Stimulated activated CD4-positive, alpha-beta T cell treated with anti-CD3 and anti-CD28 coated beads, Interleukin-4, amount 100 ng/mL, for 48 hours (primary cell): ENCODE results near the gene KLRG1.

Experiments used
- DNase-seq, 2 donors: peaks; one replicate each; pipeline ENCODE4 v3.0.0-alpha.2; 2020; ENCODE audit warnings: low read depth in 2 of 2

Gene KLRG1

DNA sequence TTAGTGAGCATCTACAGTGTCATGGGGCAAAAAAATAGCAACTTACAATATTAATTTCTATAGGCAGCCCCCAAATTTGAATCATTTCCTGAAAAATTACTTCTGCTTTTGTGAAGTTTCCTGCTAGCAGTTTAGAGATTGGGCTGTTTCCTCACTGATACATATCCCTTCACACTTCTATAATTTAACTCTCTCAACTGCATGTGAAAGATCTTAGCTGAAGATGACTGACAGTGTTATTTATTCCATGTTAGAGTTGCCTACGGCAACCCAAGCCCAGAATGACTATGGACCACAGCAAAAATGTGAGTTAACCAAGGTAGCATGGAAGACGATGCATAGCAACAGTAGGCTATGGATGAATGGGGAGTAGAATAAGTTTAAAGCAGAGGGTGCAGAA lies at the start of gene KLRG1:
Gene KLRG1 (plus strand): TSS at position 134 of the 400 bp plus-strand sequence. CDS start 90 bp downstream, at position 224.
- no peak for DNase-seq

DNA sequence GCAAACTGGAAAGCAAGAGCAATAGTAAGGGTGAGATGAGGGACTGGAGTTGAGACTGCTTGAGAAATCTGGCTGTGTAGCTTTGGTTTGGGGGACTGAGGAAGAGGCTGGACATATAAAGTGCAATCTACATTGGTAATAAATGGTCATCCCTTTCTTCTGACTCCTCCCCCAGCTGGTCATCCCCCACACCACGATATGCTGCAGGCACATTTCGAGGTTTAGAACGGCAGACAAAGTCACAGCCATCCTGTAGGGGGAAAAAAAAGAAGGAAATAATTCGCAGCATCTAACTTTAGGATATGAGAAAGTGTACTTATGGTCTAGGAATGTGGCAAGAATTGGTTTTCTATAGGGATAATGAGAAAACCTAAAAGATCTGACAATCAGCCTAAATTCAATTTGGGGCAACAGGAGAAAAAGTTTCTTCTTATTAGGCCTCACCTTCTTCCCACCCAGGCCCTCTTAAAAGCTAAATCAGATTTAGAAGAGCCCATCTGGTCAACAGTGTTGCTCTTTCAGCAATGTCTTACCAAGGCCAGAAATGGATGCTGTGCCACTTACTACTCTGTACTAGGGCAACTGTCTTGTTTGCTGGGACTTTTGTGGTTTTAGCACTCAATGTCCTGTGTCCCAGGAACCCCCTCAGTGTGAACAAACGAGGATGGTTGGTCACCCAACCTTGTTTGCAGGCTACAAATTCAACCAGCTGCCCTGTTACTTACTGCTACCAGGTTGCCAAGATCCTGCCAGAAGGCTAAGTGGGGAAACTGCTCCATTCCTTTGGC lies 47.5 kb upstream of the KLRG1 start:
- no peak for DNase-seq

DNA sequence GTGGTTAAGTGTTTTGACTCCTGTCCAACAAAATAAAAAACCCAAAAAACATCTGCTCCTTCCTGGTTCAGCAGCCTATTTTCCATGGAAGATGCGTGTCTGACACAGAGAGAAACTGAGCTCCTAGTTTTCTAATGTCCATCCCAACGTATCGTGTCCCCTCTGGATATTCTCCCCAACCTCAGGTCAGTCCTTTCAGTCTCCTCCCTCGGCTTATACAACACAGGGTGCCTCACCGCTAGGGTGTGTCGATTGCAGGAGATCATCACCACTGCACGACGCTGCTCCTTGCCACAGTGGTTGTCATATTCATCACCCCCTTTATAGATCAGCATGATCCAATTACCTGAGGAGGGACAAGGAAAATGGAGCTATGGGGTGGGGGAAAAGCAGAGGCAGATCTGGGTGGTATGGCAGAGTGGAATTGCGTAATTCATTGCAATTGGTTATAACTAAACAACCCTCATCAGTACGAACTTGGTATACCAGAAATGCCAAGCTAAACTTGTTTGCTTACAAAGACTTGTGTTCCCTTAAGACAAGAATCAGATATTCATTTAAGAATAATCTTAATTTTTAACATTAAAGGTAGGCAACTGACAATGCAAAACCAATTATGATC lies 45.7 kb upstream of the KLRG1 start:
- DNase-seq: no peak

DNA sequence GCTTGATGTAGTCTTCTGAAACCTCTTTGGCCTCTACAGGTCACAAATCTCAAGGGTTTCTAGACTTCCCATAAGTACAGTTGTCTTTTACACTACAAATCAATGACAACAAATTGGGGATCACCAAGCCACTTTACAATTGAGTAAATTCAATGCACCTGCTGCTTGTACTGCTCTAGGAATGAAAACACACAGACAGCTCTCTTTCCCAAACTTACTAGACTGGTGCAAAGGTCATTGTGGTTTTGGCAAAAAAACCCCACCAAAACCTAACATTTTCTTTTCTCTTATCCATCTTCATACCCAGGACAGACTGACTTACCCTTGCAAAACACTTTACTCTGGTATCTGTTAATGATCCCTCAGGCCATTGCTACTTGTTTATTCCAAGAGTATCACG lies 42.6 kb upstream of the KLRG1 start:
- DNase-seq: no peak

DNA sequence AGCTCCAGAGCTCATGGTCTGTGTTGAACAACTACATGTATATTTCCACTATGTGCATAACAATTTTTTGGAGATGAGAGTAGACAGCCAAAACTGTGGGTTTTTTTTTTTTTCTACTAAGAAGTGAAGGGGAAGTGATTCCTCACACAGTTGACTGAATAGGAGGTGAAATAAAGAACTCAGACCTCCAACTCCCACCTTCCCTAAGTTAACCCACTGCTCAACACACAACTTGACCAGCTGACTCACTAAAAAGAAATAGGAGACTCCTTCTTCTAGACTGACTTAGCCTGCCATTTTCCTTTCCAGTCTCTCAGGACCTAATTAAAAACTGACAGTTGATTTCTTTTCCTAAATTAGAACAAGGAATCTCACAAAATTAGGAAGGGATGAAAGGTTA lies 41.6 kb upstream of the KLRG1 start:
- DNase-seq: no peak

DNA sequence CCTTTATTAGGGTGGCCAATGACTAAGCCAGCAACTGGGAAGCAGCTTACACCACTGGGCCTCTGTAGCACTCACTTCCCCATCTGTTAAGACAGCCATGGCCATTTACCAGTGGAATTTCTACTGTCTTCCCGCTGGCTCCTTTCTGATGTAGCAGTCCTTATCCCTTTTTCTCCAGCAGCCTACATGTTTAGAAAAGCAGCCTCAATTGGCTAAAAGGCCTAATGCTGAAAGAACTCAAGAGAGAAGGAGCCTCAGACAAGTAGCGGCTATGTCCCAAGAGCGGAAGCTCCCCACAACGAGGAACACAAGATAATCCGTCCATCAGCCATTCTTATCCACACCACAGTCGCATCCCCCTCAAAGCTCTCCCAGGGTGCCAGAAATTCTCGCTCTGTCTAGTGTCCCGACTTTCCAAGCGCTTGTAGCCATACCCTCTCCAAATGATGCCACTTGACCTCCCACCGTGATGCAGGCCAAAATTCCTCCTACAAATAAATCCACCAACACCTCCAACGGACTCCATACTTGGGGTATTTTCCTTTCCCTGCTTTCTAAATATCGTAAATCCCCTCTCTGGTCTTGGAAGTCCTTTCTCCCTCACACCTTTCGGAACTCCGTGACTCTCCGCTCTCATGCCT lies 40.5 kb upstream of the KLRG1 start:
- DNase-seq: no peak

DNA sequence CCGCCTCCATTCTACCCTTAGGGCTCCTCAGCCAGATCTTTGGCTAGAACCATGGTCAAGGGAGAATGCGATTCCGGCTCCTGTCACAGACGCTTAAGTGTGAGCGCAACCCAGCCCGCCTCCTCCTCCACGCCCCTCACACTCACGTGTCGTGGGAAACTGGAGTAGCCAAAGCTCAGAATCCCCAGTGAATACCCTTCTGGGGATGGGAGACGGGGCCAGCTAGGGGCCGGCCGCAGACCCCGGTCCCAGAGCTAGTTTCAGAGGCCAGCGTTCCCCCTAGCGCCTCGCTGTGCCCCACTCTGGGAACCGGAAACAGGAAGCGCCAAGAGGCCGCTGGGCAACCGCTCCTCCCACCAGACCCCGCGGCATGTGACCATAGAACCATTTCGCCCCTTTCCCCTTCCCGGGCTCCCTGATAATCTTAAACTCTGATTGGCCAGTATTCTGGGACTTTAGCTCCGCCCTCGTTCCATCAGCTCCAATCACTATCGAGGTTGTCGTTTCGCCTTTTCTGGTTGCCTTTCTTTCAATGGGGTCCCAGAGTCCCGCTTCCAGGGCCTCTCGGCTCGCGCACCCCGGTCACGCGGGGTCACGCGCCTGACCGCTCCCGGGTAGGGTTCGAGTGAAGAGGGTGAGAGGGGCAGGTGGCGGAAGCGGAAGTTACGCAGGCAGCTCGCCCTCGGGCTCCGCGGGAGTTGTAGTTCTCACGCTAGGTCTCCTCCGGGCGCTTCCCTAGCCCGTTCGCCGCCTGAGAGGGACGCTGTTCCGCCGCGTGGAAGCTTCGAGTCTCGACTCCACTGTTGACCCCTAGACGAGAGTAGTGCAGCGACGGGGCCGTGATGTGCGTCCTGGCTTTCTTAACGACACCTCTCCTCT lies 39.8 kb upstream of the KLRG1 start, which contains the start of gene M6PR:
Gene M6PR (minus strand): TSS at position 304 of the 879 bp plus-strand sequence. CDS start 3,241 bp downstream, outside the sequence.
- DNase-seq: peak; percentile 85 to 91

DNA sequence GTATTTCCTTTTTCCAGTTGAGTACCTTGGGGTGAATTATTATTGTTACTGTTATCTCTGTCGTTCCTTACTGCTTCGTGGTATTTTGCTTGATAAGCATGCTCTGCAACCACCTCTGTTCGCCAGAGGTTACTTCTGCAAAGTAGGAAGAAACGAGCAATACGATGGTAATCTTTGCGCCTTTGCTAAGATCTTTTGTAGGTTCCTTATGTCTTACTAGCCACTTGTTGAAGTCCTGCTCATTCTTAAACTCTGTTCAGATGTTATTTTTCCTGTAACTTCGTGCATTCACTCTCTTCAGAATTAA lies 39.2 kb upstream of the KLRG1 start:
- no peak for DNase-seq

DNA sequence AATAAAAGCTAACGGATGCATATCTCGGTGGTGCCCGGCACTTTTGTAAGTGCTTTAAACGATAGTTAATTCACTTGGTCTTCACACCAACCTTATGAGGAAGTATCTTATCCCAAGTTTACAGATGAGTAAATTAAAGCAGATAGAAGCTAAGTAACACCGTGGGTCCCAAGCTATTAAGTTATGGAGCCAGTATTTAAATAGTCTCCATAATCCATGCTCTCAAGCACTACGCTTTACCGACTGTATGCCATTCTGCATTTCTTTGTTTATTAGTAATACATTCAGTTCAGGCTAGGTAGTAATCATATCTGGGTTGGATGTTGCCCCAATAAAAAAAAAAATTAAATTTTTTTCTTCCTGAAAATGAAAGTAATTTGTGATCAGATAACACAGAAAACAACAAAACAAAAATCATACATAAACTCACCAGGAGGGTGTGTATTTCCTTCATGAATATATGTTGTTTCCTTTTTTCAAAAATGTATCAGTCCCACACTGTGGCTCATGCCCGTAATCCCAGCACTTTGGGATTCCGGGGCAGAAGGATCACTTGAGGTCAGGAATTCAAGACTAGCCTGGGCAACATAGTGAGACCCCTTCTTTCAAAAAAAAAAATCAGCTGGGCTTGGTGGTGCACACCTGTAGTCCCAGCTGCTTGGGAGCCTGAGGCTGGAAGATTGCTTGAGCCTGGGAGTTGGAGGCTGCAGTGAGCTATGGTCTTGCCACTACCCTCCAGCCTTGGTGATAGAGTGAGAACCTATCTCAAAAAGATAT lies 38.5 kb upstream of the KLRG1 start:
- DNase-seq: no peak

DNA sequence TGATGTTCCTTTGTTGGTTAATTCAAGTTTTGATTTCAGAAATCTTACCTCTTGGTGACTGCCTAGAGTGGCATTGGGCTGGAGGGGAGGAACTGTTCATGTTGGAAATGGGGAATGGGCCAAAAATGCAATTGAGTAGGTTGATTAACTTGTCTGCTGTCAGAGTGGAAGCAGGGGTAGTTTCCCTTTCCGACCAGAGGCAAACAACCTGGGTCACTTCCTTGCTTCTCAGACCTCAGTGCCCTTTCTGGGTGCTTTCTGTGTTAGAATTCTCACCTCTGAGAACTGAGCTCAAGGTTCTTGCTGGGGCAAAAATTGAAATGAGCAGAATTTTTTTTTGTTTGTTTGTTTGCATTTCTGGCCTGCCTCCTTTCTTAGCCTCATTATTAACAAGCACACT lies 37.6 kb upstream of the KLRG1 start:
- DNase-seq: no peak

DNA sequence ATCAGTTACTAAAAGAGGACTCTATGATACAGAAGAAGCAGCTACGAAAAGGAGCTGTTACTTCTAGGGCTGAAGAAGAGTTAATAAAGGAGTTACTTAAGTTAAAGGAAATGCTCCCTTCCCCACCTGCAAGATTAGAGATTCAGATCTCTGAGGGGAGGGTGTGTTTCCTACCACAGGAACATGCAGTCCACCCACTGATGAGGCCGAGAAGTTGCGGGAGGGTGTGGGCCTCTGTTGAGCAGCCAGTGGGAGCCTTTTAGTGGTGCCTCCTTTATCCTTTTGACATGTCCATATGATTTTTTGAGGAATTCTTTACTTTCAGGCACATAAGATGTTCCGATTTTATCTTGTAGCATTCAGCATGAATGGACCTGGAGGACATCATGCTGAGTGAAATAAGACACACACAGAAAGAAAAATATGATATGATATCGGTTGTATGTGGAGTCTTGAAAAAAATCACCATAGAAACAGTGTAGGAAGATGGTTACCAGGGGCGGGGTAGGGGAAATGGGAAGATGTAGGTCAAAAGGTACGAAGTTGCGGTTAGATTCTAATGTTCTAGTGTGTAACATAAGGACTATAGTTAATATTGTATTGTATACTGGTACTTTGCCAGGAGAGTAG lies 35.5 kb upstream of the KLRG1 start:
- peak in 1 of 2 donors; percentile 41 for DNase-seq

DNA sequence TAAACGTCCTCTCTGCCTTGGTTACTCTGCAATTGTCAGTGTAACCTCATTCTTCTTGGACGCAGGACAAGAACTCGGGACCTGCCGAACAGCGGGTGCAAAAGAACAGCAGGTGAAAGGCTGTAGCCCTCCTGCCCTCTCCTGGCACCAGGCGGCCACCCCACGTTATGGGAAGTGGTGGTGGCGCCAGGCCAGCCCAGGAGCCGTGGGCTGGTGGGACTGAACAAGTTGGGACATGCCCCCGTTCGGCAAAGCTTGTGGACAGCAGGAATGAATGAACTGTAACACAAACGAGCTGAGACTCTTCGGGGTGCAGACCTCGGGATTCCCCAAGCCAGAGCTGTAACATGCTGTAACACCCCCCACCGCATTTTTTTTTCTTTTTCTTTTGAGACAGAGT lies 33.3 kb upstream of the KLRG1 start:
- no peak for DNase-seq

DNA sequence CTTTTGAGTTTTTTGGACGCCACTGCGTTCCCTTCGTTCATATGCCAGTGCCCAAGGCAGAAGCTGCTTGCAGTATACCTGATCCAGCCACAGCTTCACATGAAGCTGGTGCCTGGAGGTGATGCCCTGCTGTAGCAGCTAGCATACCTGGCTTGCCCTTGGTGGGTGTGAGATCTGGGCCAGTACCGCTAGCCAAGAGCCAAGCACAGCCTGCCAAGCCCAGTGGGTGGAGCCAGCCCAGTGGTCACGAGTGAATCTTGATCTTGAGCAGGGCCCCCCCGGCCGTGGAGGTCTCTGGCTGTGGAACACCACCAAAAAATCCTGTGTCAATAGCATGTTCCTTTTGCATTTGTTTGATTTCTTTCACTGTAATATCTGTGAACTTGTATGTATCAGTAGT lies 32.6 kb upstream of the KLRG1 start:
- no peak for DNase-seq

DNA sequence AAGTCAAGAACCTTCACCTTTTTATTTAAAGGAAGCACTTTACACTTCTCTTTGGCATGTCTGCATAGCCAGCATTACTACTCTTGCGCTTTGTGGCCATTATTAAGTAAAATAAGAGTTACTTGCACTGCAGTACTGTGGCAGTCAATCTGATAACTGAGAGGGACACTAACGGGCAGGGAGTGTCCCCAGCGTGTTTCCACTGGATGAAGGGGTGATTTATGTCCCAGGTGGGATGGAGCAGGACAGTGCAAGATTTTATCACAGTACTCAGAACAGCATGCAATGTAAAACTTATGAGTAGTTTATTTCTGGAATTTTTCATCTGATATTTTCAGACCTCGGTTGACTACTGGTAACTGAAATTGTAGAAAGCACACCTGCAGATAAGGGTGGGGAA lies 31.8 kb upstream of the KLRG1 start:
- DNase-seq: no peak

DNA sequence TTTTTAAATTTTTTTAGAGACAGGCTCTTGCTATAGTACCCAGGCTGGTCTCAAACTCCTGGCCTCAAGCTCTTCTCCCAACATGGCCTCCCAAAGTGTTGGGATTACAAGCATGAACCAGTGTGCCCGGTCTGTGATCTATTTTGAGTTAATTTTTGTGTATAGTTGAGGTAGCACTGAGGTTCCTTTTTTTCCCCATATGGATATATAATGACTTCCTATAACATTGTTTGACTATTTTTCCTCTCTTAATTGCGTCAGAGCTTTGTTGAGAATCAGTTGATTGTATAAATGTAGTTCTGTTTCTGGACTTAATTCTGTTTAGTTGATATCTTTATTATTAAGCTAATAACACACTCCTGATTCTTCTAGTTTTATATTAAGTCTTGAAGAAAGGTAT lies 31.3 kb upstream of the KLRG1 start:
- no peak for DNase-seq

DNA sequence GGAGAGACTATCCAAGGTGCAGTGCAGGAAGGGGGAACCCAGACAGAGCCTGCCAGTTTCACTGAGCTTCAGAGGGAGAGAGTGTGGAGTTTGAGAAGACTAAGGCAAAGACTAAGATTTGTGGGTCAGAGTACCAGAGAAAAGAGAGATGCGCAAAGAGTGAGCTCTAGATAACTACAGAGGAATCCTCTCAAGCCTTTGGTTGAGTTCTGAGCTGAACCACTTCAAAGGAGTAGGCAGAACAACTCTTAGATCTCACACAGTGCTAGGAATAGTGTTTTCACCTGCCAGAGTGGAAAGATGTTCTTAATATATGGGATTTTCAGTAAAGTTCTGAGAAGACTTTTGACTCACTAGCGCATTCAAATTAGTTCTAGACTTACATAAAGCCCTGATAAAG lies 29.2 kb upstream of the KLRG1 start:
- no peak for DNase-seq

DNA sequence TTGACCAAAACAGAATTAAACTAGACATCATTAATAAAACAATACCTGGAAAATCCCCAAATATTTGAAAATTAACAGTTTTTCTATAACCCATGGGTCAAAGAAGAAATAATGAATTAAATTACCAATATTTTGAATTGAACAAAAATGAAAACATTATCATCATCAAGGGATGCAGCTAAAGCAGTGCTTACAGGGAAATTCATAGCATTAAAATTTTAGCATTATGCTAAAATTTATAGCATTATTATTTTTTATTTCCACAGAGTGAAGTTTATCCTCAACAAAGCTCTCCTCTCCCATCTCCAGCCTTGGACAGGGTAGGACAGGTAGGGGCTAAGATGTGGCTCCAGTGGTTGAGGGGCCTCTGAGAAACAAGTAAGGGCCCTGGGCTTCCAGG lies 20.6 kb upstream of the KLRG1 start:
- no peak for DNase-seq

DNA sequence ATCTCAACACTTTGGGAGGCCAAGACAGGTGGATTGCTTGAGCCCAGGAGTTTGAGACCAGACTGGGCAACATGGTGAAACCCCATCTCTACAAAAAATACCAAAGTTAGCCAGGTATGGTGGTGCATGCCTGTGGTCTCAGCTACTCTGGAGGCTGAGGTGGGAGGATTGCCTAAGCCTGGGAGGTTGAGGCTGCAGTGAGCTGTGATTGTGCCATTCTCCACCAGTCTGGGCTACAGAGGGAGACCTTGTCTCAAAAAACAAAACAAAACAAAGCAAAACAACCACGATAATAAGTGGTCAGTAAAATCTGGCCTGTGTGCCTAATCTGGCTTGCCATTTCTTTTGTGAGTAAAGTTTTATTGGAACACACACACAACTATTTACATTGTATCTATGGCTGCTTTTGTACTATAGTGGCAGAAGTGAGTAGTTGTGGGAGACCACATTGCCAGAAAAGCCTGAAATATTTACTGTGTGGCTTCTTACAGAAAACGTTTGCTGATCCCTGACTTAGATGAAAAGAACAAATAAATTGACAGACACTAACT lies 19.4 kb upstream of the KLRG1 start:
- DNase-seq: no peak

DNA sequence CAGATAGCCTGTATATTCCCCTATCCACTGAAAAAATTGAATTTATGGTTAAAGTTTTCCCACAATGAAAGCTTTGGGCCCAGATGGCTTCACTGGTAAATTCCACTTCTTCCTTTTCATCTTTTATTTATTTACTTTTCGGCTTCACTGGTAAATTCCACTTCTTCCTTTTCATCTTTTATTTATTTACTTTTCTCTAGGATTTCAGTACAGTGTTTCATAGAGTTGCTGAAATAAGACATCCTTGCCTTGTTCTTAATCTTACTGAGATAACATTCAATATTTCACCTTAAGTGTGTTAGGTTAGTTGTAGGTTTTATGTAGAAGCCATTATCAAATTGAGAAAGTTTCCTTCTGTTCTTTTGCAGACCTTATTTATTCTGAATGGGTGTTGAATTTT lies 18.9 kb upstream of the KLRG1 start:
- DNase-seq: no peak

DNA sequence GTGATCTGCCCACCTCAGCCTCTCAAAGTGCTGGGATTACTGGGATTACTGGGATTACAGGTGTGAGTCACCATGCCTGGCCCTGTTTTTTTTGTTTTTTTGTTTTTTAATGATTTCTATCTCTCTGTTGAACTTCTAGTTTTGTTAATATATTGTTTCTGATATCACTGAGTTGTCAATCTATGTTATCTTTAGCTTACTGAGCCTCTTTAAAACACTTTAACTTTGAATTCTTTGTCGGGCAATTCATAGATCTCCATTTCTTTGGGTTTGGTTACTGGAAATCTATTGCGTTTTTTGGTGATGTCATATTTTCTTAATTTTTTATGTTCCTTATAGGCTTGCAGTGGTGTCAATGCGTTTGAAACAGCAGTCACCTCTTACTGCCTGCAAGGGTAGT lies 9.2 kb upstream of the KLRG1 start:
- DNase-seq: no peak
